GM18526 (cell line): ENCODE data around the gene TPX2.
A peak's percentile ranks its signal among the peaks of the same experiment; 100 is the strongest.

Source experiments
- POLR2A ChIP-seq: IDR thresholded peaks from 3 replicates; pipeline ENCODE4 v1.6.1; 2011; ENCODE audit not compliant: insufficient read length; ENCODE audit errors: extremely low read depth

Gene TPX2

DNA sequence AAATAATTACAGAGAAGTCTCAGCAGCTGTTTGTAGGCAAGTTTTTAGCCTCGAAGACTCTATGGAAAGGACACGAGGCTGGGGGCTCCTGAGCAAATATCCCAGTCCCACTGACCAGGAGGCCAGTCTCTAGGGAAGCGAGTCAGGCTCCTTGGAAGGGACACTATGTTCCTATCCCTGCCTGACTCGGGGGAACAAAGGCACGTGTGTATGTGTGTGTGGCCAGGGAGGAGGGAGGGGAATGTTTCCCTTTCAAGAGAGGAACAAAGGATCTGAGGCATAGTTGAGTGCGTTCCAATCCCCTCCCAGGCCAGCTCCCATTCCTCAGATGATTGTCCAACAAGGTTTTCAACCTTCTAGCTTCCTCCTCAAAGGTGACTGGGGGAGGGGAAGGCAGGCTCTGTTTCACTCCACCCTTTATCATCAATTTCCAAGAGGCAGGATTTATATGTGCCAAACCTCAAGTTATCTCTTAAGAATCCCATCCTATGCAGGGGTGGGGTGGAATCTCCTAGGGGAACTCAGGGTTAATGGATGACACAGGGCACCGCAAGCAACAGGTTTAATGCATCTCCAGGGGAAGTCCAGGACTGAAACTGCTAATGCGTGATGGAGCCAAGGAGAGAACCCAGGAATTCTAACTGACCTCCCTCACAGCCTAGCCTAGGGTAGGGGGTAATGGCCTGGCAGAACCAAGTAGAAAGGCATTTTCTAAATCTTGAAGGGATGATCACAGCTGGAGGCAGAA, 26.4 kb upstream of the TPX2 start:
- TF ChIP-seq POLR2A: no peak

GRCh38 chr20:31713312-31714273, 25.5 kb upstream of the TPX2 start:
- no peak for TF ChIP-seq POLR2A

GRCh38 chr20:31715766-31716165, 23.3 kb upstream of the TPX2 start:
- TF ChIP-seq POLR2A: no peak

DNA sequence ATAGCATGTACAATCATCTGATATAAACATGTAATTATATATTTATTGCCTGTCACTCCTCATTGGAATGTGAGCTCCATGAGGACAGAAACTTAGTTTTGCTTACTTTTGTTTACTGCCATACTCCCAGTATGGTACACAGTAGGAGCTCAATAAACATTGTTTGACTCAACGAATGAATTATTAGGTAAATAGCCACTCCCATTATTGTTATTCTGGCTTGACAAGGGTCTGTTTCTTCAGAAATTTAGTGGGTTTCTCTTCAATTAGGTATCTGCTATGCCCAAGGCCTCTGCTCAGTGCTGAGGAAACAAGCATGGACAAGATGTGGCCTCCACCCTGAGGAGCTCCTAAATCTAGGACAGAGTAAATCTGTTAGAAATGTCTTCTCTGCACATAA, 22.7 kb upstream of the TPX2 start:
- no peak for TF ChIP-seq POLR2A

GRCh38 chr20:31716818-31717477, 22.1 kb upstream of the TPX2 start:
- no peak for TF ChIP-seq POLR2A

DNA sequence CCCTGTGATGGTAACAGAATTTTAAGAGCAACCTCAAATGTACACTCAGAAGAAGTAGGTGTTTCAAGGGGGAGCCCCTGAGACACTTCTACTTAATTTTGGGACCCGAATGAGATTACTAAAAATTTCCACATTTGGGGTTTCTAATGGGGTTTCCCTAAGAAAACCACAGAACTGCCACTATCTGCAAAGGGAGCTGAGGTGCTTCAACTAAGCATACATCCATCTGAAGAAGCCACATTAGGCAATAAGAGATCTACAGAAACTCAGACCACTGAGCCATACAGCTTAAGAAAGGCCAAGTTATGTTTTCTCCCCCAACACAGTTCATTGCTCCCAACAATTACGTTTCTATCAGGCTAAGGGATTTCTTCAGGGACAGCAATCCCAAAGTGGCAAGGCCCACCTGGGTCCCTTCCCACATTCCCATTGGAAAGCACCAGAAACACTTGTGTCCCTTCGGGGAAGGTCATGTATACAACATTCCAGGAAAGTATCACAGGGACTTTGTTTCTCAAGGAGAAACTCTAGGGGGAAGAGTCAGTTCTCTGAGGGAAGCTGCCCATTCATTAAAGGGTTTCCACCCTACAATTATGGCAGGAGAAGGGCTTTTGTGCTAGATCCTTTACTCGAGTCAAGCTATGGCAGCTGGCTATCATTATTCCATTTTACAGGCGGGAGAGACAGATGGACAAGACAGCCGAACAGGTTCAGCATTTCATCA, 21.4 kb upstream of the TPX2 start:
- TF ChIP-seq POLR2A: no peak

DNA sequence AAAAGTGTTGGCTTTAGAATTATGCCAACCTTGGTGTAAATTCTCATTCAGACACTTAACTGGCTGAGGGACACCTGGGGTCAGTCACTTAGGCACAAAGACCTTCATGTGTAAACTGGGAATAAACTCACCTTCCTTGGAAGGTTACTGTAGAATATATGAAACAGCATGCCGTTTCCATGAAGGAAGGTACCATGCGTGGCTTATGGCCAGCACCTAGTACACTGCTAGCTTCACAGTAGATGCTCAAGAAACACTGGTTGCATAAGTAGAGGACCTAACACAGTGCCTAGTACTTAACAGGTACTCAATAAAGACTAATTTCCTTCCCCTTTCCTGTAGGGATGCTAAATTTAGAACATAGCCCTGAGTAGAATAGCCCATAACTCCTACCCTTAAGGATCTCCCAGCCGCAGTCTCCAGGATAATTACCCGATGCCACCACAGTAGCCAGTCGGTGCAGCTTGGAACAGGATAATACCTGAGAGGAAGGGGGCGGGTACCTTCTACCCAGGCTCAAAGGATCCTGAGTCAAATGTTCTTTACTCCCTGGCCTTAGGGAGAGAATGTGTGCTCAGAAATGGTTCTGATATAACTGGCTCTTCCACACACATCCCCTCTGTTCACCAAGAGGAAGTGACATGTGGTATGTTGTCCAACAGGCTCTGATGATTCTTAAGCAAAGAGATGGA, 20.0 kb upstream of the TPX2 start:
- no peak for TF ChIP-seq POLR2A

DNA sequence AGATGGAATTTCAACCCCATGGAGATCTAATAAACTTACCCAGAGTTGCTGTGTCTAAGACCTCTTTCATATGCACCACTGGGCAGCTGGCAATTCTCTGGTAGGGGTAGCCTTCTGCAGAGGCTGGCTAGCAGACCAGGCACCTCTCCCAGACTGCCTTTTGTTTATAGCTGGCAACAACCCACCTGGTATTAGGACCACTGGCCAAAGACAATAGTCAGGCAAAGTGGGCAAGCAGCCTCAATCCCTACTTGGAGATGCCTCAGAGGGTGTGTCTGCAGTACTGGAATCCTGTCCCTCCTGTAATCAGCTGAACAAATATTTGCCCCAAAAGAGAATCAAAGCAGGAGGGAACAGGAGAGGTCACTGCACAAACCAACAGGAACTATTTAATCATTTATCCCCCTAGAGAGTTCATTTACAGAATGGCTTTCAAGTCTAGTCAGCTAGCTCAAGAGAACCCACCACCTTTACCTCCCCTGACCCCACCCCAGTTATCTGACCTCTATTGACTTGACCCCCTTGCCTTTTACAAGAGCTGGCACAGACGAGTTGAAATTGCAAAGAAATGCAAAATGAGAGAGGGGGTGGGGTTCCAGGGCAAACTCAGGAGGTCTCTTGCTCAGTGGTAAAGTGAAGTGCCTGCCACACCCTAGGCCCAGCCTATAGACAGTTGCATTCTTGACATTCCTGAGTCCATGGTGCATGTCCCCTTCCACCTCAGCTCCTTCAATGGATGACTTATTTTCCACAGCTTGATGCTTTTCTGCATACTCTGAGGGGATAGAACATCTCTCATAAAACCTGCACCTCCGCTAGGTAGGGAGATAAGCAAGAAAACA, 19.2 kb upstream of the TPX2 start:
- TF ChIP-seq POLR2A: no peak

- TF ChIP-seq POLR2A: peak; percentile 14
These were observed 18.3 kb upstream of the TPX2 start for GRCh38 chr20:31720486-31721407.

- no peak for TF ChIP-seq POLR2A
These were observed 17.5 kb upstream of the TPX2 start for GRCh38 chr20:31721408-31722256.

DNA sequence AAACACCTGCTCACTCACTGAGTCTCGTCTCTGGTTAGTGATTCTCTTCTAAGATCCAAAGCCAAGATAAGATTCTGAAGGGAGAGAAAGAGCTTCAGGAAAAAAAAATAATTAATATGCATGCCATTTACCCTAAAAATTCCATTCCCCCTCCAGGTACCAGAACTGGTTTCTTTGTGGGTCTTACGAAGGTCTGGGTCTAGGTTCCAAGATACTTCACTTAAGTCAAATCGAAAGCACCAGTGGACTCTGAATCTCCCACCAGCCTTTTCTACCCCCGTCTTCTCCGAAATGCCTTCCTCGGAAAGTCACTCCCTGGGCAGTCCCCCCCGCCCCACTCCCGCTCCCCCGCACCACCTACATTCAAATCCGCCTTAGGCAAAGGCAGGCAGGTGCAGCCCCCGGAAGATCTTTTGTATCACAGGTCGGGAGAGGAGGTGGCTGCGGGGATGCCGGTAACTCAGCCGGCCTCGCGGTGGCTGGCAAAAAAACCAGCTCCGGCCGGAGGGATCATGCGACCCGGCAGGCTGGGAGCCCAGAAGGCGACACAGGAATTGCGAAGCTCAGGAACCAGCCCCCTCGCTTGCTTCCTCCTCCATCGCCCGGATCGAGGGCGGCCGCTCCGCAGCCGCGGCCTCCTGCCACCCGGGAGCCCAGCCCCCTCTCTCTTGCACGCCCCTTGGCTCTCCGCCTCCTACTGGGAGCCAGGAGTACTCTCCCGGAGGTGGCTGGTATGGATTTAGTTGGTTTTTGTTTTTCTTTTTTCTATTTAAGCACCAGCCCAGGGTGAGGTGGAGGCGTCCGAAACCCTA, 16.6 kb upstream of the TPX2 start, which contains the start of gene BCL2L1:
BCL2L1 (minus strand) TSS at position 612 of the 812 bp plus-strand sequence. CDS start 650 bp downstream, outside the sequence.
- peak; percentile 44 for TF ChIP-seq POLR2A
